Measurements from ENCODE around the gene NXPH1. TPM values are rescaled to one million over a fixed set of nuclear protein-coding genes. Genes with fewer than 3 reads are reported as not detected.

The NXPH1 gene
- total RNA-seq, 1 experiment from 2014 or later = 0.59 TPM

GRCh38 chr7:8442814-8443304, 9.4 kb downstream of the NXPH1 start (continued):
- TF ChIP-seq AR (CRISPR knock-in tag; IDR thresholded peaks at IDR 0.05) (no peak), FOXJ3 (CRISPR knock-in tag; IDR thresholded peaks at IDR 0.05; ENCODE audit: borderline replicate concordance) (no peak), ZMAT4 (CRISPR knock-in tag; IDR thresholded peaks at IDR 0.05) (no peak), AFF4 (CRISPR knock-in tag; IDR thresholded peaks at IDR 0.05; ENCODE audit: borderline replicate concordance) (no peak), JUN (CRISPR knock-in tag; IDR thresholded peaks at IDR 0.05) (peak; percentile 83; the same call in 1 of the 2 replicates), NR2C2 (CRISPR knock-in tag; IDR thresholded peaks at IDR 0.05) (0 out of 2 replicates have a peak, but pooled peaks have one; percentile 41), USF2 (CRISPR knock-in tag; IDR thresholded peaks at IDR 0.05) (peak; percentile 93), E2F1 (CRISPR knock-in tag; IDR thresholded peaks at IDR 0.05) (0 out of 2 replicates have a peak, but pooled peaks have one; percentile 35), ZBTB43 (CRISPR knock-in tag; IDR thresholded peaks at IDR 0.05) (peak; percentile 83), HMGXB4 (CRISPR knock-in tag; IDR thresholded peaks at IDR 0.05) (peak; percentile 59; the same call in 1 of the 2 replicates), JAZF1 (CRISPR knock-in tag; IDR thresholded peaks at IDR 0.05) (no peak), RORB (CRISPR knock-in tag; IDR thresholded peaks at IDR 0.05) (no peak), SMAD4 (CRISPR knock-in tag; IDR thresholded peaks at IDR 0.05) (peak; percentile 88), ZBTB21 (CRISPR knock-in tag; IDR thresholded peaks at IDR 0.05; ENCODE audit: borderline replicate concordance) (peak; percentile 71; the same call in 1 of the 2 replicates), CDX4 (CRISPR knock-in tag; IDR thresholded peaks at IDR 0.05; ENCODE audit: borderline replicate concordance) (no peak), TP53 (CRISPR knock-in tag; IDR thresholded peaks at IDR 0.05) (peak; percentile 55; the same call in 1 of the 2 replicates), IRF1 (CRISPR knock-in tag; IDR thresholded peaks at IDR 0.05) (peak; percentile 93), TEAD1 (CRISPR knock-in tag; IDR thresholded peaks at IDR 0.05) (peak; percentile 94), ETV6 (CRISPR knock-in tag; IDR thresholded peaks at IDR 0.05) (peak; percentile 97), PRRX2 (CRISPR knock-in tag; IDR thresholded peaks at IDR 0.05) (no peak), ATF6 (CRISPR knock-in tag; IDR thresholded peaks at IDR 0.05) (0 out of 2 replicates have a peak, but pooled peaks have one; percentile 59)

Measured in WTC11 (cell line).